ENCODE measurements around the gene SPR.
"Not testable (repeated sequence)": the region's sequence is repeated elsewhere in the genome, so short reads cannot be mapped to it uniquely, and the experiment has no call there.

Gene SPR

DNA sequence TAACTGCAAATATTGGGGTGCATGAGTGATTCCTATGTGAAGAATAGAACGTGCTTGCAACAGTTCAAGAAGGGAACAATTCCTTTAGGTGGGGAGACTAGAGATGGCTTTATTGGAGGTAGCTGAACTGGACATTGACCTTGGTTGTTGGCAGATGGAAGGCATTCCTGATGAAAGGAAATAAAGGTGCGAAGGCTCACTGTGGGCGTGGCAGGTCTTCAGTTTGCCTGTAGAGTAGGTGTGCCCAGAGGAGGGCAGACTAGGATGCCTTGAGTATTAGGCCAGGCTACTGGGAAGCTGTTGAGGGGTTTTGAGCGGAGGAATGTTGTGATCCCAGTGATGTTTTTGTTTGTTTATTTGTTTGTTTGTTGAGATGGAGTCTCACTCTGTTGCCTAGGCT, 2.8 kb downstream of the SPR start:
- no peak for DNase-seq

DNA sequence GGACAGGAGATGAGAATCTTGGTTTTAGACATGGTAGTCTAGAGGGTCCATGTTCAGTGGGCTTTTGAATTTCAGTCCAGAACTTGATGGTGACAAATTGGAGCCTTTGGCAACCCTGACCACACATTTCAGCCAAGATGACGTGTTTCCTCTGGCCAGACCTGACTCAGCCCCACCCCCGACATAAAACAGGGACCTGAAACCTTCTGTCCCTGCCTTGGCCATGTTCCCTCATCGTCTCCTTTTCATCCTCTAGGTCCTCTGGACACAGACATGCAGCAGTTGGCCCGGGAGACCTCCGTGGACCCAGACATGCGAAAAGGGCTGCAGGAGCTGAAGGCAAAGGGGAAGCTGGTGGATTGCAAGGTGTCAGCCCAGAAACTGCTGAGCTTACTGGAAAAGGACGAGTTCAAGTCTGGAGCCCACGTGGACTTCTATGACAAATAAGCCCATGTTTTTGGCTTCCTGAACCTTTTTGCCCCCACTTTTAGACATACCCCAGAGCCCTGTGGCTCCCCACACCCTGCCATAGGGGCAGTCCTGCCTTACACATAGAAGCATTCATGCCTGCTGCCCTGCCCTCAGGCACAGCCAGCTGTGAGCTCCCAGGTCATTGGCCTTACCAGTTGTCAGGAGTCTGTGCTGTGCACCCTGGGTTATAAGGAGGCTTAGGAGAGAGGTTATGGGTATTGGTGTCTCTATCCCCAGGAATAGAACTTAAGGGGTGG, 4.0 kb downstream of the SPR start:
- DNase-seq, result no peak

DNA sequence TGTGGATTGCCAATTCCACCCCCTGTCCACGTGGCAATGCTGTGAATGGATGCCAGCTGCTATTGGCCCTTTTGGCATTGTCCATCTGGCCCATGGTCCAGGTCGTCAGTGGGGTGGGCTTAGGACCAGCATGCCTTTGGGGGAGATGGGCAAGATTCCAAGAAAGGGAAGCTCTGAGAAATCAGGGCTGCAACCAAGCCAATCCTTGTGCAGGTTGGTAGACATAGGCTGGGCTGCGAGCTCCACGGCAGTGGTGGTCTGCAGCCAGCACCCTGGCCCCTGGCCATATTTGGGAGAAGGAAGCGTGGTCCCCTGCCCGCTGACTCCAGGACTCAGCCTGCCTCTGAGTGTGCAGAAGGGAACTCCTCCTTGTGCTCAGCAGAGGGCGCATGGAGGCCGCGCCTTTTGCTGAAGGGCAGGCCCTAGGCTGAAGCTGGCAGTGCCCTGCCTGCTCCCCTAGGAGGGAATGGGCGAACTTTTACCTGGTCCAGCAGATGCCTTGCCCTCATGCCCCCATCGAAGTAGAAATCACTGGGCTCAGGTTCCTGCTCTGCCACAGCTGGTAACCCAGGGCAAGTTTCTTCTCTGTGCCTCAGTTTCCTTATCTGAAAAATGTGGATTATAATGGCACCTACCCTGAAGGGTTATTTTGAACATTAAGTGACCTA, 5.4 kb downstream of the SPR start:
- no peak for DNase-seq

DNA sequence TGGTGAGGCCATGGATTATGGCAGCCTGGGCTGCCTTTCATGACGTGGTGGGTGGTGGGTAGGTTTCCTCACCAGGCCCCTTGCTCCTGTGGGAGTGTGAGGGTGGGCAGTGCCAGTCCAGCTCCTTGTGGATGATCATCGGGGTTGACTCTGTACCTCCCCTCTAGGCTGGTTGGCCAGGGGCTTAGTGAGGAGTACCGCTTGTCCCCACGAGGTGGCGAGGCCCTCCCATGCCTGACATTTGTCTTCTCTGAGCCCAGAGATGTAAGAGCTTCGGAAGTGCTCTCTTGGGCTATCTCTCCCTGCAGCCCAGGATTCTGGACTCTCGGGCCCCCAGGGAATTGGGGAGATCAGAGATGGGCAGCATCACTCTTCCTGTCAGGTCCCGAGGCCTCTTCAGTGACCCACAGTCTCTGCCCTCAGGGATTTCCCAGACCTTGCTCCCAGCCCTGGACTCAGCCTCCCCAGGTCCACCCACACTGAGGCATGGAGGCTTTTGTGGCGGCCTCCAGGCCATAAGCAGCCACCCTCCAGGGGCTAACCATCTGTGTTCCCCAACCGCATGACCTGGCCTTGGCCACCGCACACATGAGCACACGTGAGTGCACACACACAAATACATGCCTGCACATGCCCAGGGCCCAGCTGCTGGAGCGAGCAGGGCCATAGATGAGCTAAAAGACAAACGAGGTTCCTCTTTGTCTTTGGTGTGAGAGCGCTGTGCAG, 6.5 kb downstream of the SPR start:
- DNase-seq, result no peak

DNA sequence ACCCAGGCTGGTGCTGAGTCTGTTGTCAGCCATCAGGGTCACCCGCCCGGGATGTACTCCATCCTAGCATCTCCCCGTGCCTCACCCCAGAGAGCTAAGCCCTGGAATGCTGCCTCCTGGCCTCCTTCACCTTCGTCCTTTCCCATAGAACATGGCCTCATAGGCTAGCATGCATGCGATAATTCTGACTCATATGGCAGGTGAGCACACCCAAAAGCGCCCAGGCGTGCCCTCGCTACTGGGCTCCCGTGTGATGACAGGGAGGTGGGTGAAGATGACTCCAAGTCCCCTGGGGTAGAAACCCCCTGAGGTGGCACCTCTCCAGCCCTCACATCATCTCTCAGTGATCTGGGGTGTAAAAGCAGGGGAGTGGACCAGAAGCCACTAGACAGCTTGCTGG, 7.3 kb downstream of the SPR start:
- DNase-seq, result no peak

DNA sequence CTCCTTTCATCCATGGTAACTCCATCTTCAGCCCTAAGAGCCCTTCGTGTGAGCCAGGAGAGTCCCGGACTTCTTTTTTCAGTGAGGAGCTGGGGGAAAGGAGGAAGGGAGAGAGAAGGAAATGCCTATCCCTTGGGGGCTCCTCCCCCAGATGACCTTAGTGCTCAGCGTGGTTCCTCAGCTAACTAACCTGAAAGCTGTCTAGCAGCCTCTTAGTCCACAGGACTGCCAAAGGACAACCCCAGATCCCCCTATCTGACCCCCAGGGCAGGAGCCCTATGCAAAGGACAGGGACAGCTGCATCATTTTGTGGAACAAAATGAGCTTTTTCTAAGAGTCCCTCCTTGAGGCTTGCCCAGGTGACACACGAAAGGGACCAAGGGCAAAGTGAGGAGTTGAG, 7.9 kb downstream of the SPR start:
- DNase-seq, result no peak

DNA sequence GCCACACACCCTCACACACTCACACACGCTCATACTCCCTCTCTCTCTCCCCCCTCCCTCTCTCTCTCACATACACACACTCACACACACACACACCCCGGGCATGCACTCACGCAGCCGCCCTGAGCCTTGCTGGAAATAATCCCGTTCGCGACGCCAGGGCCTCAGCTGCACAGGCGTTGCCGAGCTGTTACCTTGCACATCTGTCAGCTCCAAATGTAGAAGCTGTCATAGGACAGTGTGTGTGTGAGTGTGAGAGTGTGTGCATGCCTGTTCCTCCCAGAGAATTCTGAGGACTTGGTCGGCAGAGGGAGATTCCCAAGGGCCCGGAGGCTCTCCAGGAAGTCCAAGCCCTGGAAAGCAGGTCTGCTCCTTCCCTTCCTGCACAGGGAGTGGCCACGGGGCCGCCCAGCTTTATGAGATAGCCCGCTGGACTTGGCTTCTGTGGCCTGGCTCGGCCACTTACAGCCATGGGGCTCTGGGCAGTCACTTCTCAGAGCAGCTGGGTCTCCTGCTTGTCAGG, 8.6 kb downstream of the SPR start:
- DNase-seq, result no peak

DNA sequence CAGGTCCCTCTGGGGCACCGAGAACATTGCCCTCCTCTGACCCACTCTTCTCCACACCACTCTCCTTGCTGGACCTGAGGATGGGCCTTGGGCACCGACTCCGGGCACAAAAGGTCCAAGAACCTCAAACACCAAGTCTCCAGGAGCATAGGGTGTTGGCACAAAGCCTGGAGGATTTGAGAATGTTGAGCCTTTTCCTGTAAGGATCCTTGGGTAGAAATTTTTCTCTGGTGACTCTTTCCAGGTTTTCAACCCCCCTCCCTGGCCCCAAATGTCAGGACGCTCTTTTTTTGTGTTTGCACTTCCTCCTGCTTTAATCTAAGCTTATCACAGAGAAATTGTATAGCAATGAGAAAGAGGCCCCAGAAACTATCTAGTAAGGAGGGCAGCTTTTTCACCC, 9.2 kb downstream of the SPR start:
- DNase-seq, result no peak

DNA sequence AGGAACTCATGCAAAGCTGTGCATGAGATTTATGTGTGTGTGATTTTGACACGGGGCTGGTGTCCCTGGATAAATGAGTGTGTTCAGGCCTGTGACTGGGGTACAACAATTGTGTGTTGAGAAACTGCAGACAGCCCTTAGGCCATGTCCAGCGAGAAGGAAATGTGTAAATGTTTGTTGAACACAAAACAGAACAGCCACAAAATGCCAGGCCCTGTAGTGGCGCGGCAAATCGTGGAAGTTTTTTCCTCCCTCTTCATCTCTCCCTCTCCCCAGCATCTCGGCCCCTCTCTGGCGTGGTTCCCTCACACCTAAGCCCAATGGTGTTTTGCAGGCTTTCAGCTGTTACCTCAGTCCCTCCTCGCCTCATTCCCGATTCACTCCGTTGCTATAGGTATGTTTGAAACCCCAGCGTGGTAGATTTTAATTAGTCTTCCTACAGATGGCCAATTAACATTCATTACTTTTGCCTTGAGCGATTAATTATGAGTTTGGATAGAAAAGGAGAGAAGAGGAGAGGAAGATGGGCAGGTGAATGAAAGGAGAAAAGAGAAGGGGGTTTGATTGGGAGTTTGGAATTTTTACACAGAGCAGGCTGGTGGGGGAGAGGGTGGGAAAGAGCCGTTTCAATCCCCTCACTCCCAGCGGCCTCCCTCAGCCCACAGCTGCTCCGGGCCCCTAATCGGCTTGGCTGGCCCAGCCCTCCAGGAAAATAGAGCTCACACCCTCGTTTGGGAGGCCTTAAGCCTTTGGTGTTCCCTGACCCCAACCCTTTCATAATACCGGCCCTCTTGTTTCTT, 10.8 kb downstream of the SPR start:
- DNase-seq, result no peak

DNA sequence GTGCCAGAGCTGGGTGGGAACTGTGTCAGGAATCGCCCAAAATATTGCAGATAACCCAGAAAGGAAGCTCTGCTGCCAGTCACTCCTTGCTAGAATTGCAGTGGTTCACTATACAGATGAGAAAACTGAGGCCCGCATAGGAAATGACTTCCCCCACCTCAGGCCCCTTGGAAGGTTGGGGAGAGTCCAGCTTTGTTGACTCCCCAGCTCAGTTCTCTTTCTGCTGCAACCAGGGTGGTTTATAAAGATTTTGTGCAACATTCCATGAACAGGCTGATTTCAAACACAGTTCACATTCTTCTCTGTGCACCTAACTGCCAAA, 11.3 kb downstream of the SPR start:
- no peak for DNase-seq

DNA sequence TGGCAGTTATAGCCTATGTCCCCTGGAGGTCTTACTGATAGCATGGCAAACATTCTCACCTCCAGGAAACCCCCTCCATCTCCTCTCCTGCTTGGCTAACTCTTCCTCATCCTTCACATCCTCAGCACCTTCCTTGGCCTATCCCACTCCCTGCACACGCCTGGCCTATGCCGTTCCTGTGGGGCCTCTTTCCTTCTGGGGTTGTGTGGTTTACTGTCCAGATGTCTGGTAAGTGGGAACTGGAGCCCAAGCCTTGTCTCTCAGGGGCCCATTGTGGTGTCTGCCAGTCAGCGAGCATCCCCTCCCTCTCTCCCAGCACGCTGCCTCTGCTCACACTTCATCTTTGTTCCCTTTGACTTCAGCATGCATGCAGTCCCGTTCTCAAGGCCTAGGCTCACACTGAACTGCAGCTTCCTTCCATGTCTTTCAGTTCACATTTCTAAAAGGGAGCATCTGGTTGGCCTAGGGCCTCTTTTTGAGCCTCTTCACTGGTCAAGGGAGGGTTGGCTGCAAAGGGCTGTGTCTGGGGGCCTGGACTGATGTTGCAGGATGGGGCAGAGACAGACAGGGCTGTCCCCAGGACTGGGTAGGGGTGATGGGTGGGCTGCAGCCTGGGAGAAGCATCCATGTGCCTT, 13.1 kb downstream of the SPR start:
- no peak for DNase-seq

DNA sequence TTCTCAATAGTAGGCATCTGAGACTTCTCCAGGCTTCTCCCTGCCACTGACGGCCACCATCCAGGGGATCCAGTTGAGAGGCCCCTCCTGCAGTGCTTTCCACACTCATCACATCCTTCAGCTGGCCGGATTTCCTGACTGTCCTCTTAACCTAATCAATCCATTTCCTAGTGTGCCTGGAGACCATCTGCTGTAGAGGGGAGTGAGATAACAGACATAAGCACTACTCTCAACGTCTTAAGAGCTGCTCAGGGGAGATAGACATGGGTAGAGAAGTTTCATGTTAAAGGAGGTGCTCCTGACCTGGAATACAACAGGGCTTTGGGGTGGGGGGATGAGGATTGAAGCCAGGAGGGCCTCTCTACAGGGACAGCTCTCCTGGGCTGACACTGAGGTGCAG, 14.2 kb downstream of the SPR start:
- DNase-seq, result no peak

DNA sequence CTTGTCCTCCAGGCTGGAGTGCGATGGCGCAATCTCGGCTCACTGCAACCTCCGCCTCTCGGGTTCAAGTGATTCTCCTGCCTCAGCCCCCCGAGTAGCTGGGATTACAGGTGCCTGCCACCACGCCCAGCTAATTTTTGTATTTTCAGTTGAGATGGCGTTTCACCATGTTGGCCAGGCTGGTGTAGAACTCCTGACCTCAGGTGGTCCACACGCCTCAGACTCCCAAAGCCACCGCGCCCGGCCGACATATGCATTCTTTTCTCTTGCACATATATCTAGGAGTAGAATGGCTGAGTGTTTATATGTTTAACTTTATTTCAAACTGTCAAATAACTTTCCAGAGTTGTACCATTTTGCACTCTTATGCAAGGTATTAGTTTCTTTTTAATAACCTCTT, 20.2 kb downstream of the SPR start:
- DNase-seq, result not testable (repeated sequence)

DNA sequence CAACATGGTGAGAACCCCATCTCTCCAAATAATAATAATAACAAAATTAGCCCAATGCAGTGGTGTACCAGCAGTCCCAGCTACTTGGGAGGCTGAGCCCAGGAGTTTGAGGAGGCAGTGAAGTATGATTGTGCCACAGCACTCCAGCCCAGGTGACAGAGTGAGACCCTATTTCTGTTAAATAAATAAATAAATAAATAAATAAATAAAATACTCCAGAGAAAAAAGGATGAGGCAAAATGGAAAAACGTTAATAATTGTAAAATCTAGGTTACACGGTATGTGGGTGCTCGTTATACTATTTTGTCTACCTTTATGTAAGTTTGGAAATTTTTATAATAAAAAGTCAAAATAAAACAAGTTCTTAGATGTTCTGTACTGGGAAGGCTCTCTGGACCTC, 21.5 kb downstream of the SPR start:
- DNase-seq, result no peak

DNA sequence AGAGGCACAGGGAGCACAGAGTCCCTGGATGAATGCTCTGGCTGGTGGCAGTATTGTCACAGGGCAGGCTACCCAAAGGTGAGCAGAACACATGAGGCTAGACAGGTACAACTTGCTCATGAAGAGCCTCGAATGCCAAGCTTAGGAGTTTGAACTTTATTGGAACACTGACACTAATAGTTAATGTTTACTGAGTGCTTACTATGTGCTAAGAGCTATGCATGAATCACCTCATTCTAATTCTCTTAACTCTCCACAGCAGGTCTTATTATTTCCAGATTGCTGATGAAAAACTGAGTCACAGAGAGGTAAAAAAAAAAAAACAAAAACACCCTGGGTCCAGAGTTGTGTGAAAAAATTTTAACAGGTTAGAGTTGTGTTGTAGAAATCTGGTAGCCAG, 24.0 kb downstream of the SPR start:
- DNase-seq, result no peak

DNA sequence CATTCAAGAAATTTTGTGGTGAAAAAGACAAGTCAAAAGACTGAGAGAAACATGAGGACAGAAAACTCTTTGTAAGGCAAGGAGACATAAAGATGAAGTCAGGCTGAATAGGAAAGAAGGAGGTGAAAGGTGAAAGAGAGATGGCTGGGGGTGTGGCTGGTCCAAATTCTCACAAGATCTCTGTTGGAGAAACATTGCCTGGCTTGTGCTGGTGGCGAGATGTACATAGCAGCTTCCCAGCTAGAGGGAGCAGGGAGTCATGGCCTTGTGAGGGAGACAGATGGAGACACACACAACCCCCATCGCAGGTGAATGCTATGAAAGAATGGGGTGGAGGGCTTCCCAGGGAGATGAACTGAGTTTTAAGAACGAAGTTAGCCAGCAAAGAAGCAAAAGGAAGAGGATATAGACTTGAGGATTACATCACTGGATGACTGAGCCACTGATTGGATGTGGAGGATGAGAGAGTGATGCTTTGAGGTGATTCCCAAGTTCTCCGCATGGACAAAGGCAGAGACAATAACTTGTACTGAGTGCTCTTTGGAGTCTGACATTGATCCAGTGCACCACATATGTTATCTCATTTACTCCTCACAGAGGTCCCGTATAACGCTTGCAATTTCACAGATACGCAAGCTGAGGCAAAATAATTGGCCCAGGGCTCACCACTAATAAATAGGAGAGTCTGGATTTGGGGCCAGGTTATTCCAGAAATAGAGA, 26.4 kb downstream of the SPR start:
- no peak for DNase-seq

DNA sequence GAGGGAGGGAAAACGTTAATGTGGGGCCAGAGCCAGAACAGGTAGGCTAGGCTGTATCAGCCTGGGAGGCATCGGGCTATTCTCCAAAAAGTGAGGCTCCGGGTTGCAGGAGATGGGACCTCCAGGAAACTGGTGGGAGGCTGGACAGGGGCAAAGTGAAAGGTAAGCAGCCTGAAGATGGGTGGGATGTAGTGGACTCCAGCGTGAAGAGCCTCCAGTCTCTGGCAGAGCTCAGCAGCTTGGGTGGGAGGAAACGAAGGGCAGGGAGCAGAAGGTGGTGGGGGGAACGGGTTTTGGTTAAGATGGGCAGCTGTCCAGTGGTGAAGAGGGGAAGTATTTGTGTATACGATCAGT, 27.0 kb downstream of the SPR start:
- DNase-seq, result no peak

DNA sequence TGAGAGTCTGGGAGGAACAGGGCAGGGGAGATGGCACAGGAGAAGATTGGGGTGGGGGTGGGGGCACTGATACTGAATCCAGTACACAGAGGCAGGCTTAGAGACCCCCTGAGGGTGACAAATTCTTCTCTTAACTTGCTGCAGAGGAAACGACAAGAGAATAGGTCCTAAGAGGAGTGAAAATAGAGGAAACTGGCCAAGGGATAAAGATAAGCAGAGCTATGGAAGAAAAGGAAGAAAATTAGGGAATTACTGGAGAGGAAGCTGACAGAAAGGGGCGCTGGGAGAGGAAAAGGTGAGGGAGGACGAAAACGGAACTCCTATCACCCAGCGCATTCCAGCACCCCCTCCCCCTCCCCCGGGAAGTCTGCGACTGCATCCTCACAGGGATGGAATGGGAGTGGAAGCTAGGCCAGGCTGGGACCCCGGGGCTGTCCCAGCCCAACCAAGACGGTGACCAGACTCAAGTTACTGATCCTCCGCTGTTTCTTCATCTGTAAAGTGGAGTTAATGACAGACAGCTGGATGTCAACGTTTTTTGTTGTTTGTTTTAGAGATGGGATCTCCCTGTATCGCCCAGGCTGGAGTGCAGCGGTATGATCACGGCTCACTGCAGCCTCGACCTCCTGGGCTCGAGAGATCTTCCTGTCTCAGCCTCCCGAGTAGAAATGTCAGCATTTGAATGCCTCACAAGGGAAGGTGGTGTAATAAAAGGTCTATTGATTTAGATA, 27.5 kb downstream of the SPR start:
- no peak for DNase-seq

DNA sequence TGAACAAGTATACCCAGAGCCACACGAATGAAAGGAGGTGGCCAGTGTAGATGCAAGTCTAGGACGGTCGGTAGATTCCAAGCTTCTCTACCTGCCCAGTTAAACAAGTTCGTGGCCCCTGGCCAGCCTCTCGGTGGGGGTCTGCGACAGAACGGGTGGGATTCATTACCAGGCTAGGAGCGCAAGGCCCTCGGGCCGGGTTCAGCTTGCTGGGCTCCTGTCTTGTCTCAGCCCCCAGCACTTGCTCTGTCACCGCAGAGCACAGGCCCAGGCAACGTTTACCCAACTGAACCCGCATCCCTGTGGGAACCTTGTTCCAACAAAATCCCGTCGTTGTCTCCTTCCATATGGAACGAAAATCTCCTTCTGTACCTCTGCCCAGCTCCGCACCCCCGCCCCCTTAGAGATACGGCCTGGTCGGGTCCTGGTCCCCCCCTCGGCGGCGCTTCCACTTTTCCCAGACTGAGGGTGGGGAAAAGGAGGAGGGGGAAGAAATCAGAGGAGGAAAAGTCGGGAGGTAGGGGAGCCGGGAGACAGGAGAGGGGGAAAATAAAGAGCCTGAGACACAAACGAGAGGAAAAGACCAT, 28.2 kb downstream of the SPR start:
- DNase-seq, result no peak

DNA sequence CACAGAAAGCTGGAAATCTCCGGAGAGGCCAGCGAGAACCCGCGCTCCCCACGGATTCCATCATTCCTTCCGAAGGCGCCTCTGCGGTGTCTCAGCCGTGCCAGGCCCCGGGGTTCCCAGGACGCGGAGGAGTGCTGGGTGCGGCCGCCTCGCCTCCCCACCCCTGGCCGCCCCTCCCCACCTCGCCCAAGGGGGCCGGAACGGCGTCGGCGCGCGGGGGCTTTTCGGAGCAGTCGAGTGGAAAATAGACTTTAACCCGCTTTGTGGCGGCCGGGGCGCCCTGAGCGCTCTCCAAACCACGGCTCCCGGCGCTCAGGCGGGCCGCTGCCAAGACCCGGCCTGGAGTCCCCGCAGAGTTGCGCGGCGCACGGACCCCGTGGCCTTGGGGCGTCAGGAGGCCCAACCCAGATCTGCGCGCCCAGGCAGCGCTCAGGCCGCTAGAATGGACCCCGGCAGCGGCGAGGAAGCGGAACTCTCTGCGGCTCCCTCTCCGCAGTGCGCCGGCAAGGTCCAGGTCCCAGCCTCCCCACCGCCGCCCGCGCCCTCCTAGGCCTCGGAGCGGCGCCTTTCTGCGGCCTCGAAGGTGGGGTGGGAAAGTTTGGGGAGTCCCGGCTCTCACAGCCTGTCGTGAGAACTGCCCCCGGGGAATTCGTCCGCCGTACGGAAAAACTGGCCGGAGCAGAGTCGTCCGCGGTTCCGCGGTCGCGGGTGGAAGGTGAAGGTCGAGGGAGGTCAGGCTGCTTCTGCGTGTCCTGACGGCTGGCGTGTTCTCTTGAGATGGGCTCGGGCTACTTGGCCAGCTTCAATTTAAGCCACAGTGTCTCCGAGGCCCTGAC, 28.9 kb downstream of the SPR start:
- no peak for DNase-seq
